Epithelial cell of esophagus (primary cell): Measurements from ENCODE around the gene RAP1A.
A peak's percentile ranks its signal among the peaks of the same experiment; 100 is the strongest.

Source experiments
- DNase-seq: peaks from one replicate; pipeline ENCODE4 v3.0.0; 2010; ENCODE audit warnings: low read depth
- H3K4me3 ChIP-seq: 2 replicates; pipeline ENCODE4 v1.5.1; 2011; ENCODE audit warnings: mild to moderate bottlenecking, low read length, control low read depth
- TF ChIP-seq, protein P1 (sequence below): IDR thresholded peaks from 2 replicates; pipeline ENCODE4 v1.5.1; 2011; ENCODE audit warnings: low read depth, mild to moderate bottlenecking, low read length, control low read depth, inconsistent platforms; ENCODE audit not compliant: insufficient read depth; ENCODE audit errors: missing control alignments

The RAP1A gene

GRCh38 chr1:111731956-111732355 lies 112.4 kb downstream of the RAP1A start:
- no peak for DNase-seq
- H3K4me3 ChIP-seq = no peak overlapping the region
- TF ChIP-seq, protein P1, sequence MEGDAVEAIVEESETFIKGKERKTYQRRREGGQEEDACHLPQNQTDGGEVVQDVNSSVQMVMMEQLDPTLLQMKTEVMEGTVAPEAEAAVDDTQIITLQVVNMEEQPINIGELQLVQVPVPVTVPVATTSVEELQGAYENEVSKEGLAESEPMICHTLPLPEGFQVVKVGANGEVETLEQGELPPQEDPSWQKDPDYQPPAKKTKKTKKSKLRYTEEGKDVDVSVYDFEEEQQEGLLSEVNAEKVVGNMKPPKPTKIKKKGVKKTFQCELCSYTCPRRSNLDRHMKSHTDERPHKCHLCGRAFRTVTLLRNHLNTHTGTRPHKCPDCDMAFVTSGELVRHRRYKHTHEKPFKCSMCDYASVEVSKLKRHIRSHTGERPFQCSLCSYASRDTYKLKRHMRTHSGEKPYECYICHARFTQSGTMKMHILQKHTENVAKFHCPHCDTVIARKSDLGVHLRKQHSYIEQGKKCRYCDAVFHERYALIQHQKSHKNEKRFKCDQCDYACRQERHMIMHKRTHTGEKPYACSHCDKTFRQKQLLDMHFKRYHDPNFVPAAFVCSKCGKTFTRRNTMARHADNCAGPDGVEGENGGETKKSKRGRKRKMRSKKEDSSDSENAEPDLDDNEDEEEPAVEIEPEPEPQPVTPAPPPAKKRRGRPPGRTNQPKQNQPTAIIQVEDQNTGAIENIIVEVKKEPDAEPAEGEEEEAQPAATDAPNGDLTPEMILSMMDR = no peak

DNA sequence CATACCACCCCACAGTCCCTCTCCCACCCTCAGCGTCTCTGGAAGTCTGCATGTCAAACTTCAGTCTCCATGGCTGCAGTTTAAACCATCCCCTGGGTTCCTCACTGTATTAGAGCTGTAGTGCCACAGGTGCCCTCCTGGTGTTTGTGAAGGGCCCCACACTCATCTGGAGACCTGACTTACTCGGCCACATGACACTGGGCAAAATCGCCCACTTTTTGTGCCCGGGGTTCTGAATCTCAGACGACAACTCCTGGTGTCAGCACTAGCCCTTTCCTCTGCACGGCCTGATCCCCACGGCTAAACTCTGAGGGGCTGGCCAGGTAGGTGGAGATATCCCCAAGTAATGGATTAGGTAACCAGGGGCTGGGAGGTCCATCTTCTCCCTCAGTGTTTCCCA lies 113.1 kb downstream of the RAP1A start:
- TF ChIP-seq, protein P1 = no peak
- no peak overlapping the region for H3K4me3 ChIP-seq
- DNase-seq = no peak

- TF ChIP-seq, protein P1 = no peak
- no peak overlapping the region for H3K4me3 ChIP-seq
- DNase-seq = peak; percentile 57
Observed at GRCh38 chr1:111733183-111733991, 113.8 kb downstream of the RAP1A start.

- TF ChIP-seq, protein P1 = no peak
- H3K4me3 ChIP-seq = no peak overlapping the region
- no peak for DNase-seq
Observed at GRCh38 chr1:111733992-111734341, 114.4 kb downstream of the RAP1A start.

DNA sequence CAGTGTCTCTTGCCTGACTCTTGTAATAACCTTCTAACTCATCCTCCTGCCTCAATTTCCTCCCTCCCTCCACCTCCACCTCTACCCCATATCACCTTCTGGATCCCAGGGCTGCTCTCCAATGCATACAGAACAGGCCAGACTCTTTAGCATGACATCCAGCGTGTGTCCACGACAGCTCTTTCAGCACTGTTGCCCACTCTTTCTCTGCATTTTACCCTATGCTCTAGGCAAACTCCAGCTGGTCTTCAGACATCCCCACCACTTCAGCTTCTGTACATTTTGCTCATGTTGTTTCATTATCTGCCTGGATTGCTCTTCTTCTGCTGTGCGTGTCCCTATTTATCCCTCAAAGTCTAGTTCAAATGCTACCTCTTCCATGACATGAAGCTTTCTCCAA lies 114.8 kb downstream of the RAP1A start:
- TF ChIP-seq, protein P1 = no peak
- H3K4me3 ChIP-seq = no peak overlapping the region
- no peak for DNase-seq

GRCh38 chr1:111734856-111735255 lies 115.3 kb downstream of the RAP1A start:
- no peak overlapping the region for H3K4me3 ChIP-seq

More at GRCh38 chr1:111734856-111735255, 115.3 kb downstream of the RAP1A start:
- TF ChIP-seq, protein P1 = no peak
- no peak for DNase-seq
